ENCODE data around the gene DYRK2.

GRCh38 chr12:67695974-67696373 lies 47.4 kb downstream of the DYRK2 start:
- TF ChIP-seq, protein P1, sequence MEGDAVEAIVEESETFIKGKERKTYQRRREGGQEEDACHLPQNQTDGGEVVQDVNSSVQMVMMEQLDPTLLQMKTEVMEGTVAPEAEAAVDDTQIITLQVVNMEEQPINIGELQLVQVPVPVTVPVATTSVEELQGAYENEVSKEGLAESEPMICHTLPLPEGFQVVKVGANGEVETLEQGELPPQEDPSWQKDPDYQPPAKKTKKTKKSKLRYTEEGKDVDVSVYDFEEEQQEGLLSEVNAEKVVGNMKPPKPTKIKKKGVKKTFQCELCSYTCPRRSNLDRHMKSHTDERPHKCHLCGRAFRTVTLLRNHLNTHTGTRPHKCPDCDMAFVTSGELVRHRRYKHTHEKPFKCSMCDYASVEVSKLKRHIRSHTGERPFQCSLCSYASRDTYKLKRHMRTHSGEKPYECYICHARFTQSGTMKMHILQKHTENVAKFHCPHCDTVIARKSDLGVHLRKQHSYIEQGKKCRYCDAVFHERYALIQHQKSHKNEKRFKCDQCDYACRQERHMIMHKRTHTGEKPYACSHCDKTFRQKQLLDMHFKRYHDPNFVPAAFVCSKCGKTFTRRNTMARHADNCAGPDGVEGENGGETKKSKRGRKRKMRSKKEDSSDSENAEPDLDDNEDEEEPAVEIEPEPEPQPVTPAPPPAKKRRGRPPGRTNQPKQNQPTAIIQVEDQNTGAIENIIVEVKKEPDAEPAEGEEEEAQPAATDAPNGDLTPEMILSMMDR (IDR thresholded peaks at IDR 0.05): no peak
- TF ChIP-seq EP300 (IDR thresholded peaks at IDR 0.05; ENCODE audit: low read depth) (no peak), POLR2A (IDR thresholded peaks at IDR 0.05) (no peak), POLR2AphosphoS5 (IDR thresholded peaks at IDR 0.05) (no peak)

Measured in transverse colon (tissue), 4 donors.